CD14-positive monocyte (primary cell): ENCODE results near the gene CCL14. TPM values are rescaled to one million over a fixed set of nuclear protein-coding genes. Genes with fewer than 3 reads are reported as not detected.

Source experiments
- DNase-seq, 3 donors: peaks; one replicate each; pipeline ENCODE4 v3.0.0-alpha.2; 2011 to 2022
- H2AFZ ChIP-seq: 2 replicates; pipeline ENCODE4 v1.6.0; 2012; ENCODE audit warnings: mild to moderate bottlenecking, low read depth, low read length, inconsistent platforms; ENCODE audit not compliant: insufficient read depth, poor library complexity, severe bottlenecking
- H3K27ac ChIP-seq, 2 donors: 1 replicate in 1 of 2; 2 replicates in 1 of 2; pipeline ENCODE4 v1.5.1; 2012 to 2013; ENCODE audit warnings: low read length in 2 of 2, control low read depth in 1 of 2, inconsistent platforms in 1 of 2, low read depth in 1 of 2, mild to moderate bottlenecking in 1 of 2
- H3K27me3 ChIP-seq, 2 donors: one replicate each; pipeline versions ENCODE4 v1.6.0 to v1.6.1; 2011 to 2013; ENCODE audit warnings: low read length in 2 of 2; ENCODE audit not compliant: control insufficient read depth in 2 of 2, insufficient read depth in 2 of 2
- H3K36me3 ChIP-seq, 2 donors: replicated peaks in 1 of 2; 1 replicate in 1 of 2; 2 replicates in 1 of 2; pipeline versions ENCODE4 v1.5.1 to v1.6.1; 2012 to 2013; ENCODE audit warnings: low read length in 2 of 2, control low read depth in 1 of 2, inconsistent platforms in 1 of 2, mild to moderate bottlenecking in 1 of 2; ENCODE audit not compliant: insufficient read depth in 2 of 2, control insufficient read depth in 1 of 2
- H3K4me1 ChIP-seq, 2 donors: 1 replicate in 1 of 2; 2 replicates in 1 of 2; pipeline versions ENCODE4 v1.5.1 to v1.6.1; 2012 to 2013; ENCODE audit warnings: low read length in 2 of 2, control low read depth in 1 of 2, inconsistent platforms in 1 of 2, mild to moderate bottlenecking in 1 of 2, moderate library complexity in 1 of 2; ENCODE audit not compliant: insufficient read depth in 2 of 2, control insufficient read depth in 1 of 2
- H3K4me2 ChIP-seq: replicated peaks from 2 replicates; pipeline ENCODE3; 2012; ENCODE audit warnings: low read length, moderate library complexity, mild to moderate bottlenecking; ENCODE audit not compliant: poor library complexity, severe bottlenecking; ENCODE audit errors: extremely low read depth
- H3K4me3 ChIP-seq, 3 experiments: fragments of 200-600 bp in 1 of 3; sonication (generic) in 1 of 3; replicated peaks in 1 of 3; 1 replicate in 2 of 3; 2 replicates in 1 of 3; pipeline ENCODE4 v1.5.1; 2011 to 2013; ENCODE audit warnings: low read length in 3 of 3, mild to moderate bottlenecking in 3 of 3, control low read depth in 2 of 3, low read depth in 2 of 3, inconsistent platforms in 1 of 3, moderate library complexity in 1 of 3
- H3K79me2 ChIP-seq: 2 replicates; pipeline ENCODE4 v1.6.0; 2012; ENCODE audit warnings: mild to moderate bottlenecking, control low read depth, inconsistent platforms, low read length, moderate library complexity; ENCODE audit not compliant: insufficient read depth
- H3K9ac ChIP-seq: 2 replicates; pipeline ENCODE4 v1.6.0; 2017; ENCODE audit warnings: low read length, mild to moderate bottlenecking; ENCODE audit not compliant: insufficient read depth, poor library complexity, severe bottlenecking
- H3K9me3 ChIP-seq, 2 donors: replicated peaks in 1 of 2; 1 replicate in 1 of 2; 2 replicates in 1 of 2; pipeline versions ENCODE4 v1.5.1 to v1.6.1; 2012 to 2013; ENCODE audit warnings: low read length in 2 of 2, control low read depth in 1 of 2; ENCODE audit not compliant: control insufficient read depth in 1 of 2, insufficient read depth in 1 of 2
- H4K20me1 ChIP-seq: 2 replicates; pipeline ENCODE4 v1.6.0; 2012; ENCODE audit warnings: mild to moderate bottlenecking, low read length, control low read depth, moderate library complexity; ENCODE audit not compliant: insufficient read depth
- H3K27ac Mint-ChIP-seq, 7 donors: one replicate each; pipeline ENCODE4 v1.8.0; 2020; ENCODE audit warnings: mild to moderate bottlenecking in 7 of 7, mixed read lengths in 7 of 7, moderate library complexity in 6 of 7, inconsistent platforms in 2 of 7
- H3K27me3 Mint-ChIP-seq, 3 donors: one replicate each; pipeline ENCODE4 v1.8.0; 2021 to 2022; ENCODE audit warnings: low read depth in 3 of 3, mild to moderate bottlenecking in 3 of 3, mixed read lengths in 3 of 3, moderate library complexity in 3 of 3, inconsistent platforms in 1 of 3
- H3K36me3 Mint-ChIP-seq, 2 donors: one replicate each; pipeline ENCODE4 v1.8.0; 2020; ENCODE audit warnings: mixed read lengths in 2 of 2, inconsistent platforms in 1 of 2, mild to moderate bottlenecking in 1 of 2
- H3K4me1 Mint-ChIP-seq: one replicate; pipeline ENCODE4 v1.8.0; 2020; ENCODE audit warnings: mild to moderate bottlenecking, mixed read lengths
- H3K4me3 Mint-ChIP-seq, 2 donors: one replicate each; pipeline ENCODE4 v1.8.0; 2020; ENCODE audit warnings: mild to moderate bottlenecking in 2 of 2, mixed read lengths in 2 of 2, moderate library complexity in 1 of 2
- H3K9me3 Mint-ChIP-seq, 7 donors: one replicate each; pipeline ENCODE4 v1.8.0; 2020 to 2022; ENCODE audit warnings: mixed read lengths in 7 of 7, mild to moderate bottlenecking in 6 of 7, moderate library complexity in 6 of 7, inconsistent platforms in 2 of 7
- CTCF ChIP-seq: fragments of 200-600 bp; IDR thresholded peaks from one replicate; pipeline ENCODE4 v1.8.0; 2022; ENCODE audit warnings: antibody characterized with exemption, mild to moderate bottlenecking
- whole genome bisulfite sequencing: methylation state at CpG from one replicate; pipeline ENCODE4 v1.1.5; 2013; ENCODE audit warnings: missing lambda C conversion rate; ENCODE audit not compliant: insufficient coverage; 5-methylcytosine and 5-hydroxymethylcytosine counted together
- intact Hi-C, 2 donors: fragments of 100-400 bp; cut with micrococcal nuclease; formaldehyde crosslinking; loops; one replicate each; pipeline versions ENCODE4 v1.15.0 to v1.15.1; 2023
- polyA plus RNA-seq, 3 donors: library from polyadenylated mRNA; depleted of rRNA in 1 of 3; unstranded in 2 of 3; stranded (reverse) in 1 of 3; fragments of 300-500 nt in 2 of 3; fragments of >200 nt in 1 of 3; fragmentation: Illumina TruSeq in 2 of 3; gene quantifications; 1 replicate in 2 of 3; 2 replicates in 1 of 3; pipeline ENCODE4 v1.2.3, GENCODE V29; 2012 to 2021

Gene CCL14
- polyA plus RNA-seq, 3 donors = not detected

DNA sequence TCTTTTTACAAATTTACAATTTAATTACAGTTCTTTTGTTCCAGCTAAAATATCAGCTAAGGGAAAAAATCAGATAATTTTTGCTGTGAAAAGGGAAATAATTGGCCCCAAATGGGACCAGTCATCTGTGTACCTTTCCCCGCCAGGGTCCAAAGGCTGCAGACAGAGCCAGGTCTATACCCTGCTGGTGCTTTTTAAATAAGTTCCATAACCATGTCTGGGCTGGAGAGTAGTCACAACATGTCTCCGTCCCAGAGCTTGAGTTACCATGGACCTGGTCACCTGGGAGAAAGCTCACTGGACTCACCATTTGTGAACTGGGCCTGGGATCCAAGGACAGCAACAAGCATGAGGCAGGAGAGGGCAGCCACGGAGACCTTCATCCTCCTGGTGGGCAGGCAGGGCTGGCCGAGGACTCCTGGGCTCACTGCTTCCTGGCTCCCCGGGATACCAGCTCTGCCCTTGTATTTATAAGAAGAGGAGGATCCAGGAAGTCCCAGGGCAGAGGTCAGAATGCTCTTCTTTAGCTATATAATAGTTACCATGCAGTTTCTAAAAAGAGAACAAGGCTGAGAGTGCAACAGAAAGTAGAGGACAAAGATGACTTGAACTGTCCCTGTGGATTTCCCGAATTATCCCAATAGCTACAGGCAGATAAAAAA, 14.7 kb upstream of the CCL14 start, which contains the start of gene CCL15:
CCL15 (minus strand) TSS at position 444 of the 662 bp plus-strand sequence; CDS start at position 383, 61 bp downstream.
- H3K4me2 ChIP-seq = no peak within 1 kb of the TSS
- H3K79me2 ChIP-seq = no peaks in the 10 kb centered on the region
- H3K9ac ChIP-seq = no peak within 1 kb of the TSS
- no peak within 1 kb of the TSS for H3K27ac ChIP-seq
- 100% methylated on average over 2 of the region's 6 CpGs for WGBS
- Mint-ChIP-seq H3K36me3 (no peaks in the 10 kb centered on the region), H3K4me3 (no peak within 1 kb of the TSS), H3K9me3 (no peaks in the 10 kb centered on the region), H3K27ac (no peak within 1 kb of the TSS), H3K4me1 (peaks cover 11% of the 10 kb centered on the region), H3K27me3 (peaks cover 0 to 3% (median 2%) of the 10 kb centered on the region in 3 donors)
- no peak for TF ChIP-seq CTCF
- H3K36me3 ChIP-seq = no peaks in the 10 kb centered on the region
- DNase-seq = no peak
- no peaks in the 10 kb centered on the region for H3K27me3 ChIP-seq
- H3K4me1 ChIP-seq = no peaks in the 10 kb centered on the region
- no peak within 1 kb of the TSS for H3K4me3 ChIP-seq
- intact Hi-C loops = no loop called here
- no peak within 1 kb of the TSS for H2AFZ ChIP-seq
- H4K20me1 ChIP-seq = no peaks in the 10 kb centered on the region
- no peaks in the 10 kb centered on the region for H3K9me3 ChIP-seq

DNA sequence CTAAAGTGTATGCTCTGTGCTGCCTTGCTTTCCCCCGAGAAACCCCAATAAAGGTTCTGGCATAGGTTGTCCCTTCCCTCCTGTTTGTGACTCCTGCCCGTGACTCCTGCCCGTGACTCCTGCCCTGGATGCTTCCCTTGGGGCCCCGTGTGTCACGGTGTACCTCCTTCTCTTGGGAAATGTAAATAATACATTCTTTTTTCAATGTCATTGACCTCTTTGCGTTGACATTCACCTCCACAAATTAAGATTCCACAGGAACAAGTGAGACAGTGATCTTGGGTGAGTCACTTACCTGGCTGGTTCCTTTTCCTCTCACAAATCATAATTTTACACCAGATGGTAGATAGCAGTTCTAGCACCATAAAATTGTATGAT, 14.2 kb upstream of the CCL14 start:
- 91% methylated on average over 1 of the region's 6 CpGs for WGBS
- no peak overlapping the region for H3K27ac Mint-ChIP-seq

More for the DNA sequence above, 14.2 kb upstream of the CCL14 start:
- no peak overlapping the region for H3K9ac ChIP-seq
- Mint-ChIP-seq H3K9me3 (no peaks in the 10 kb centered on the region), H3K4me3 (no peak overlapping the region), H3K4me1 (peaks cover 11% of the 10 kb centered on the region), H3K27me3 (peaks cover 0 to 4% (median 2%) of the 10 kb centered on the region in 3 donors), H3K36me3 (no peaks in the 10 kb centered on the region)
- no peak overlapping the region for H2AFZ ChIP-seq
- H3K27ac ChIP-seq = no peak overlapping the region
- H3K9me3 ChIP-seq = no peaks in the 10 kb centered on the region
- H3K27me3 ChIP-seq = no peaks in the 10 kb centered on the region
- no peak for TF ChIP-seq CTCF
- no peaks in the 10 kb centered on the region for H3K4me1 ChIP-seq
- intact Hi-C loops = no loop called here
- H3K79me2 ChIP-seq = no peaks in the 10 kb centered on the region
- no peaks in the 10 kb centered on the region for H4K20me1 ChIP-seq
- no peak for DNase-seq
- H3K36me3 ChIP-seq = no peaks in the 10 kb centered on the region
- H3K4me2 ChIP-seq = no peak overlapping the region
- no peak overlapping the region for H3K4me3 ChIP-seq
